Measurements from ENCODE around the gene RTCB.

DNA sequence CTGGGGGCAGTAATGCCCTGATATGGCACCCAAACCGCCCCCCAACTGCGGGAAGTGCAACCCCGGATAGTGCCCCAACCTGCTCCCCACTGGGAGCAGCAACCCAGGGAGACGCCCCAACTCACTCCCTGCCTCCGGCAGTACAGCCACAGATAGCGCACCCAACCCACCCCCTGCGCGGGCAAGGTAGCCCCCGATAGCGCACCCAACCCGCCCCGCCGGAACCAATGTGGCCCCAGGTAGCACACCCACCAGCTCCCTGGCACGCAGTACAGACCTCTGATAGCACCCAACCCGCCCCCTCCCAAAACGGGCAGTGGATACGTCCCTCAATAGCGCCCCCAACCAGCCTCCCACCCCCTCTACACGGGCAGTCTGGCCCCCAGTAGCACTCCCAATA, 58.2 kb downstream of the RTCB start:
- TF ChIP-seq, protein P1, sequence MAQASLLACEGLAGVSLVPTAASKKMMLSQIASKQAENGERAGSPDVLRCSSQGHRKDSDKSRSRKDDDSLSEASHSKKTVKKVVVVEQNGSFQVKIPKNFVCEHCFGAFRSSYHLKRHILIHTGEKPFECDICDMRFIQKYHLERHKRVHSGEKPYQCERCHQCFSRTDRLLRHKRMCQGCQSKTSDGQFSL (CRISPR knock-in tag; IDR thresholded peaks at IDR 0.05) = no peak
- TF ChIP-seq, protein P2, sequence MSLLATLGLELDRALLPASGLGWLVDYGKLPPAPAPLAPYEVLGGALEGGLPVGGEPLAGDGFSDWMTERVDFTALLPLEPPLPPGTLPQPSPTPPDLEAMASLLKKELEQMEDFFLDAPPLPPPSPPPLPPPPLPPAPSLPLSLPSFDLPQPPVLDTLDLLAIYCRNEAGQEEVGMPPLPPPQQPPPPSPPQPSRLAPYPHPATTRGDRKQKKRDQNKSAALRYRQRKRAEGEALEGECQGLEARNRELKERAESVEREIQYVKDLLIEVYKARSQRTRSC (CRISPR knock-in tag; IDR thresholded peaks at IDR 0.05; ENCODE audit: low read depth) = no peak
- TF ChIP-seq SP1 (IDR thresholded peaks at IDR 0.05) (no peak), SP1 (CRISPR knock-in tag; IDR thresholded peaks at IDR 0.05) (no peak), RAD51 (IDR thresholded peaks at IDR 0.05; ENCODE audit: borderline replicate concordance) (no peak), PAF1 (CRISPR knock-in tag; IDR thresholded peaks at IDR 0.05) (no peak), NFIC (IDR thresholded peaks at IDR 0.05; ENCODE audit: low read length) (no peak), HMG20A (CRISPR knock-in tag; IDR thresholded peaks at IDR 0.05; ENCODE audit: borderline replicate concordance) (no peak), ZNF776 (CRISPR knock-in tag; IDR thresholded peaks at IDR 0.05) (no peak), ZNF143 (CRISPR knock-in tag; IDR thresholded peaks at IDR 0.05) (no peak), POLR2A (IDR thresholded peaks at IDR 0.05; ENCODE audit: insufficient read depth in 1 of 2, low read depth in 2 of 2, low read length in 2 of 2) (no peak)
- TF ChIP-seq, protein P3, sequence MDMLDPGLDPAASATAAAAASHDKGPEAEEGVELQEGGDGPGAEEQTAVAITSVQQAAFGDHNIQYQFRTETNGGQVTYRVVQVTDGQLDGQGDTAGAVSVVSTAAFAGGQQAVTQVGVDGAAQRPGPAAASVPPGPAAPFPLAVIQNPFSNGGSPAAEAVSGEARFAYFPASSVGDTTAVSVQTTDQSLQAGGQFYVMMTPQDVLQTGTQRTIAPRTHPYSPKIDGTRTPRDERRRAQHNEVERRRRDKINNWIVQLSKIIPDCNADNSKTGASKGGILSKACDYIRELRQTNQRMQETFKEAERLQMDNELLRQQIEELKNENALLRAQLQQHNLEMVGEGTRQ (IDR thresholded peaks at IDR 0.05; ENCODE audit: low read depth, low read length) = no peak
- TF ChIP-seq, protein P3 (CRISPR knock-in tag; IDR thresholded peaks at IDR 0.05; ENCODE audit: borderline replicate concordance) = no peak
- TF ChIP-seq, protein P4, sequence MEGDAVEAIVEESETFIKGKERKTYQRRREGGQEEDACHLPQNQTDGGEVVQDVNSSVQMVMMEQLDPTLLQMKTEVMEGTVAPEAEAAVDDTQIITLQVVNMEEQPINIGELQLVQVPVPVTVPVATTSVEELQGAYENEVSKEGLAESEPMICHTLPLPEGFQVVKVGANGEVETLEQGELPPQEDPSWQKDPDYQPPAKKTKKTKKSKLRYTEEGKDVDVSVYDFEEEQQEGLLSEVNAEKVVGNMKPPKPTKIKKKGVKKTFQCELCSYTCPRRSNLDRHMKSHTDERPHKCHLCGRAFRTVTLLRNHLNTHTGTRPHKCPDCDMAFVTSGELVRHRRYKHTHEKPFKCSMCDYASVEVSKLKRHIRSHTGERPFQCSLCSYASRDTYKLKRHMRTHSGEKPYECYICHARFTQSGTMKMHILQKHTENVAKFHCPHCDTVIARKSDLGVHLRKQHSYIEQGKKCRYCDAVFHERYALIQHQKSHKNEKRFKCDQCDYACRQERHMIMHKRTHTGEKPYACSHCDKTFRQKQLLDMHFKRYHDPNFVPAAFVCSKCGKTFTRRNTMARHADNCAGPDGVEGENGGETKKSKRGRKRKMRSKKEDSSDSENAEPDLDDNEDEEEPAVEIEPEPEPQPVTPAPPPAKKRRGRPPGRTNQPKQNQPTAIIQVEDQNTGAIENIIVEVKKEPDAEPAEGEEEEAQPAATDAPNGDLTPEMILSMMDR (CRISPR knock-in tag; IDR thresholded peaks at IDR 0.05) = no peak
